RKO (cell line): Measurements from ENCODE around the gene NWD2.

ENCODE experiments used
- DNase-seq: peaks from one replicate; pipeline ENCODE4 v3.0.0-alpha.2; 2016; ENCODE audit warnings: low spot score

Gene NWD2

GRCh38 chr4:37279894-37280592 is 35.5 kb downstream of the NWD2 start:
- DNase-seq, result peak; percentile 21

GRCh38 chr4:37299468-37299867 is 54.9 kb downstream of the NWD2 start:
- no peak for DNase-seq

- no peak for DNase-seq
These were observed 60.1 kb downstream of the NWD2 start for GRCh38 chr4:37304612-37305011.

- DNase-seq, result no peak
These were observed 61.4 kb downstream of the NWD2 start for GRCh38 chr4:37305984-37306383.

- no peak for DNase-seq
These were observed 72.6 kb downstream of the NWD2 start for GRCh38 chr4:37317104-37317643.

- no peak for DNase-seq
These were observed 76.1 kb downstream of the NWD2 start for GRCh38 chr4:37320513-37321235.

- no peak for DNase-seq
These were observed 77.6 kb downstream of the NWD2 start for GRCh38 chr4:37322122-37322521.

- no peak for DNase-seq
These were observed 80.0 kb downstream of the NWD2 start for GRCh38 chr4:37324546-37324945.

- DNase-seq, result no peak
These were observed 82.3 kb downstream of the NWD2 start for GRCh38 chr4:37326852-37327251.

GRCh38 chr4:37338972-37339371 is 94.4 kb downstream of the NWD2 start:
- no peak for DNase-seq

- no peak for DNase-seq
These were observed 114.2 kb downstream of the NWD2 start for GRCh38 chr4:37358748-37359147.

- DNase-seq, result no peak
These were observed 114.7 kb downstream of the NWD2 start for GRCh38 chr4:37359261-37359660.

GRCh38 chr4:37365888-37366287 is 121.3 kb downstream of the NWD2 start:
- DNase-seq, result no peak

- no peak for DNase-seq
These were observed 123.4 kb downstream of the NWD2 start for GRCh38 chr4:37367901-37368300.

- DNase-seq, result no peak
These were observed 125.5 kb downstream of the NWD2 start for GRCh38 chr4:37370052-37370451.

- DNase-seq, result no peak
These were observed 136.6 kb downstream of the NWD2 start for GRCh38 chr4:37381040-37381668.

- DNase-seq, result peak; percentile 50
These were observed 139.2 kb downstream of the NWD2 start for GRCh38 chr4:37383579-37384229.

GRCh38 chr4:37385424-37385823 is 140.9 kb downstream of the NWD2 start:
- DNase-seq, result no peak

- no peak for DNase-seq
These were observed 144.3 kb downstream of the NWD2 start for GRCh38 chr4:37388681-37389365.

GRCh38 chr4:37389366-37389765 is 144.8 kb downstream of the NWD2 start:
- no peak for DNase-seq

GRCh38 chr4:37389967-37390580 is 145.5 kb downstream of the NWD2 start:
- DNase-seq, result peak; percentile 77
